ENCODE results near the gene DHX8. TPM values are rescaled to one million over a fixed set of nuclear protein-coding genes. Genes with fewer than 3 reads are reported as not detected.
"Not testable (repeated sequence)": the region's sequence is repeated elsewhere in the genome, so short reads cannot be mapped to it uniquely, and the experiment has no call there.

The DHX8 gene
- total and polyA plus RNA-seq, 12 donors, result 15.2 to 43.6 (median 33.2) TPM

- DNase-seq, result no peak
- intact Hi-C loops (cut with DNase I), result no loop called here
- Histone ChIP-seq H3K4me1 (replicated peaks in 1 of 2) (peaks cover 8 to 13% of the 10 kb centered on the region in 2 donors), H3K36me3 (replicated peaks in 1 of 2) (no peaks in the 10 kb centered on the region), H3K27ac (no peak overlapping the region), H3K9me3 (replicated peaks in 1 of 3) (no peaks in the 10 kb centered on the region), H3K4me3 (no peak overlapping the region), H3K27me3 (no peaks in the 10 kb centered on the region)
- 92 to 99% (median 96%) methylated on average over 6 of the region's 6 CpGs for WGBS, 4 donors
- no peak for TF ChIP-seq CTCF (IDR thresholded peaks at IDR 0.05)
- TF ChIP-seq POLR2A (IDR thresholded peaks at IDR 0.05), result no peak
Observed at GRCh38 chr17:43456029-43456428, 27.7 kb upstream of the DHX8 start.

- H3K4me1 ChIP-seq (replicated peaks in 1 of 2), result peaks cover 8 to 13% of the 10 kb centered on the region in 2 donors
- WGBS, 4 donors, result 22 to 30% (median 27%) methylated on average over 7 of the region's 7 CpGs
- no peaks in the 10 kb centered on the region for H3K9me3 ChIP-seq (replicated peaks in 1 of 3)
- peak overlapping the region in 1 of 5 donors; percentile 68 for H3K27ac ChIP-seq
- TF ChIP-seq CTCF (IDR thresholded peaks at IDR 0.05) (no peak), POLR2A (IDR thresholded peaks at IDR 0.05) (no peak)
- intact Hi-C loops (cut with DNase I), result no loop called here
- no peak overlapping the region for H3K4me3 ChIP-seq
- peak in 6 of 7 donors; percentile 29 to 65 (median 40) for DNase-seq
- H3K36me3 ChIP-seq (replicated peaks in 1 of 2), result no peaks in the 10 kb centered on the region
- H3K27me3 ChIP-seq, result no peaks in the 10 kb centered on the region
Observed at GRCh38 chr17:43456661-43457361, 27.0 kb upstream of the DHX8 start.

- 53 to 71% (median 66%) methylated on average over 1 of the region's 1 CpG for WGBS, 4 donors
- H3K36me3 ChIP-seq (replicated peaks in 1 of 2), result no peaks in the 10 kb centered on the region
- DNase-seq, result no peak
- TF ChIP-seq POLR2A (IDR thresholded peaks at IDR 0.05), result no peak
- no peaks in the 10 kb centered on the region for H3K9me3 ChIP-seq (replicated peaks in 1 of 3)
- H3K4me3 ChIP-seq, result no peak overlapping the region
- intact Hi-C loops (cut with DNase I), result no loop called here
- peaks cover 8 to 13% of the 10 kb centered on the region in 2 donors for H3K4me1 ChIP-seq (replicated peaks in 1 of 2)
- H3K27me3 ChIP-seq, result no peaks in the 10 kb centered on the region
- peak overlapping the region in 1 of 5 donors; percentile 68 for H3K27ac ChIP-seq
Observed at GRCh38 chr17:43457362-43457692, 26.4 kb upstream of the DHX8 start.

GRCh38 chr17:43459878-43460277 lies 23.9 kb upstream of the DHX8 start:
- intact Hi-C loops (cut with DNase I); H3K27me3 ChIP-seq; H3K4me3 ChIP-seq; H3K9me3 ChIP-seq (replicated peaks in 1 of 3); H3K36me3 ChIP-seq (replicated peaks in 1 of 2); H3K27ac ChIP-seq; DNase-seq: not testable (repeated sequence)
- peaks cover 8 to 13% of the 10 kb centered on the region in 2 donors for H3K4me1 ChIP-seq (replicated peaks in 1 of 2)
- 80 to 92% (median 88%) methylated on average over 5 of the region's 5 CpGs for WGBS, 4 donors

- H3K27me3 ChIP-seq, result no peaks in the 10 kb centered on the region
- 82 to 100% (median 94%) methylated on average over 1 of the region's 1 CpG for WGBS, 4 donors
- peaks cover 8 to 13% of the 10 kb centered on the region in 2 donors for H3K4me1 ChIP-seq (replicated peaks in 1 of 2)
- no peak for TF ChIP-seq CTCF (IDR thresholded peaks at IDR 0.05)
- TF ChIP-seq POLR2A (IDR thresholded peaks at IDR 0.05), result no peak
- H3K4me3 ChIP-seq, result no peak overlapping the region
- DNase-seq, result no peak
- H3K36me3 ChIP-seq (replicated peaks in 1 of 2), result no peaks in the 10 kb centered on the region
- no peak overlapping the region for H3K27ac ChIP-seq
- no peaks in the 10 kb centered on the region for H3K9me3 ChIP-seq (replicated peaks in 1 of 3)
- intact Hi-C loops (cut with DNase I), result no loop called here
Observed at GRCh38 chr17:43461185-43461584, 22.6 kb upstream of the DHX8 start.

GRCh38 chr17:43462569-43462968 lies 21.2 kb upstream of the DHX8 start:
- WGBS, 4 donors, result 81 to 92% (median 85%) methylated on average over 3 of the region's 4 CpGs
- H3K9me3 ChIP-seq (replicated peaks in 1 of 3); intact Hi-C loops (cut with DNase I); H3K36me3 ChIP-seq (replicated peaks in 1 of 2); H3K4me3 ChIP-seq; DNase-seq; H3K4me1 ChIP-seq (replicated peaks in 1 of 2); H3K27ac ChIP-seq; H3K27me3 ChIP-seq: not testable (repeated sequence)
